MM.1S (cell line): Measurements from ENCODE around the gene CTRL.

ENCODE experiments used
- CTCF ChIP-seq: fragments of 300-600 bp; sonication (generic); IDR thresholded peaks from 2 replicates; pipeline ENCODE4 v1.5.1; 2016; ENCODE audit warnings: antibody characterized with exemption, low read length, mixed read lengths
- EZH2 ChIP-seq: fragments of 300-600 bp; sonication (generic); optimal IDR thresholded peaks from 2 replicates; pipeline ENCODE3; 2017; ENCODE audit warnings: low read depth, mild to moderate bottlenecking, antibody characterized with exemption, low read length, mixed read lengths

GRCh38 chr16:67910158-67910557, 21.5 kb downstream of the CTRL start:
- no peak for TF ChIP-seq CTCF
- no peak for TF ChIP-seq EZH2
